RWPE1 (cell line): Measurements from ENCODE around the gene STON2.

Source experiments
- CTCF ChIA-PET: fragments of 350-600 bp; sonication (Branson Sonifier 250); formaldehyde crosslinking; extraction: SDS; loops from one replicate; lab custom pipeline; 2021; lab: Yijun Ruan, JAX
- POLR2A ChIA-PET: fragments of 400-600 bp; formaldehyde crosslinking; extraction: SDS; loops from one replicate; lab custom pipeline; 2020; ENCODE audit warnings: antibody characterized with exemption; ENCODE audit not compliant: low non-redundant PET; lab: Yijun Ruan, JAX
- DNase-seq: peaks from one replicate; pipeline ENCODE4 v3.0.0; 2012; ENCODE audit warnings: low spot score
- H3K27ac ChIP-seq: fragments of 450-650 bp; 2 replicates; pipeline ENCODE4 v1.5.1; 2017
- CTCF ChIP-seq: fragments of 450-650 bp; conservative IDR thresholded peaks from 2 replicates; pipeline ENCODE4 v1.5.1; 2017; ENCODE audit warnings: low read depth, mild to moderate bottlenecking

STON2 gene

GRCh38 chr14:81222691-81223090 lies 177.4 kb downstream of the STON2 start:
- no peak overlapping the region for H3K27ac ChIP-seq
- TF ChIP-seq CTCF = no peak
- CTCF ChIA-PET = interaction anchor here (0.5 kb wide), 1 partner anchor 231 kb away, joined by 3 read pairs; no protein-coding TSS in a partner anchor
- POLR2A ChIA-PET = no interaction called here
- no peak for DNase-seq

GRCh38 chr14:81222126-81222525 lies 178.0 kb downstream of the STON2 start:
- ChIA-PET CTCF (interaction anchor here (0.6 kb wide), 1 partner anchor 302 kb away, joined by 3 read pairs; no protein-coding TSS in a partner anchor), POLR2A (interaction anchor here (0.6 kb wide), 1 partner anchor 247 kb away, joined by 5 read pairs; no protein-coding TSS in a partner anchor)
- no peak overlapping the region for H3K27ac ChIP-seq
- DNase-seq = no peak
- TF ChIP-seq CTCF = no peak

GRCh38 chr14:81221579-81222102 lies 178.5 kb downstream of the STON2 start:
- no peak for DNase-seq
- ChIA-PET POLR2A (interaction anchor here (0.6 kb wide), 2 partner anchors 247 to 1010 kb away, joined by 3 to 5 read pairs; no protein-coding TSS in a partner anchor), CTCF (interaction anchor here (0.6 to 0.8 kb wide), 4 partner anchors 200 to 301 kb away, joined by 3 to 4 read pairs (median 3); no protein-coding TSS in a partner anchor)
- H3K27ac ChIP-seq = peak overlapping the region; percentile 100
- no peak for TF ChIP-seq CTCF

- ChIA-PET CTCF (interaction anchor here (0.6 to 1.3 kb wide), 5 partner anchors 49 to 270 kb away, joined by 3 to 4 read pairs (median 4); no protein-coding TSS in a partner anchor), POLR2A (interaction anchor here (0.5 to 0.6 kb wide), 2 partner anchors 109 to 1009 kb away, joined by 3 read pairs; no protein-coding TSS in a partner anchor)
Measured at GRCh38 chr14:81220830-81221578, 179.1 kb downstream of the STON2 start, which contains the start of gene GTF2A1. TSS of gene GTF2A1 (minus strand) at chr14:81220959. CDS start at chr14:81220518, 441 bp downstream.

GRCh38 chr14:81220580-81220829 lies 179.6 kb downstream of the STON2 start:
- DNase-seq = no peak
- no peak for TF ChIP-seq CTCF
- peak overlapping the region; percentile 100 for H3K27ac ChIP-seq
- CTCF ChIA-PET = interaction anchor here (0.7 to 1.3 kb wide), 3 partner anchors 49 to 233 kb away, joined by 4 read pairs; no protein-coding TSS in a partner anchor
- POLR2A ChIA-PET = no interaction called here

More at GRCh38 chr14:81220830-81221578, 179.1 kb downstream of the STON2 start, which contains the start of gene GTF2A1:
- no peak for TF ChIP-seq CTCF
- H3K27ac ChIP-seq = peak within 1 kb of the TSS; percentile 100
- DNase-seq = peak; percentile 93
